HUES48 (cell line): ENCODE results near the gene LAMTOR2.

Source experiments
- H3K27ac ChIP-seq: one replicate; pipeline ENCODE4 v1.7.0; 2013; ENCODE audit warnings: low read depth, low read length, inconsistent platforms
- H3K27me3 ChIP-seq: 2 replicates; pipeline ENCODE4 v1.6.1; 2013; ENCODE audit warnings: mild to moderate bottlenecking, low read length; ENCODE audit not compliant: control insufficient read depth, insufficient read depth
- H3K36me3 ChIP-seq: 2 replicates; pipeline ENCODE4 v1.6.1; 2013; ENCODE audit warnings: low read length; ENCODE audit not compliant: control insufficient read depth, insufficient read depth
- H3K4me1 ChIP-seq: 2 replicates; pipeline ENCODE4 v1.6.1; 2013; ENCODE audit warnings: mild to moderate bottlenecking, low read length; ENCODE audit not compliant: control insufficient read depth, insufficient read depth
- H3K4me3 ChIP-seq: 2 replicates; pipeline ENCODE4 v1.5.1; 2013; ENCODE audit warnings: mild to moderate bottlenecking, low read depth, low read length
- H3K9ac ChIP-seq: 2 replicates; pipeline ENCODE4 v1.6.1; 2013; ENCODE audit warnings: mild to moderate bottlenecking, low read depth, low read length, moderate library complexity
- H3K9me3 ChIP-seq: 2 replicates; pipeline ENCODE4 v1.6.1; 2013; ENCODE audit warnings: low read length; ENCODE audit not compliant: control insufficient read depth, insufficient read depth

Gene LAMTOR2

DNA sequence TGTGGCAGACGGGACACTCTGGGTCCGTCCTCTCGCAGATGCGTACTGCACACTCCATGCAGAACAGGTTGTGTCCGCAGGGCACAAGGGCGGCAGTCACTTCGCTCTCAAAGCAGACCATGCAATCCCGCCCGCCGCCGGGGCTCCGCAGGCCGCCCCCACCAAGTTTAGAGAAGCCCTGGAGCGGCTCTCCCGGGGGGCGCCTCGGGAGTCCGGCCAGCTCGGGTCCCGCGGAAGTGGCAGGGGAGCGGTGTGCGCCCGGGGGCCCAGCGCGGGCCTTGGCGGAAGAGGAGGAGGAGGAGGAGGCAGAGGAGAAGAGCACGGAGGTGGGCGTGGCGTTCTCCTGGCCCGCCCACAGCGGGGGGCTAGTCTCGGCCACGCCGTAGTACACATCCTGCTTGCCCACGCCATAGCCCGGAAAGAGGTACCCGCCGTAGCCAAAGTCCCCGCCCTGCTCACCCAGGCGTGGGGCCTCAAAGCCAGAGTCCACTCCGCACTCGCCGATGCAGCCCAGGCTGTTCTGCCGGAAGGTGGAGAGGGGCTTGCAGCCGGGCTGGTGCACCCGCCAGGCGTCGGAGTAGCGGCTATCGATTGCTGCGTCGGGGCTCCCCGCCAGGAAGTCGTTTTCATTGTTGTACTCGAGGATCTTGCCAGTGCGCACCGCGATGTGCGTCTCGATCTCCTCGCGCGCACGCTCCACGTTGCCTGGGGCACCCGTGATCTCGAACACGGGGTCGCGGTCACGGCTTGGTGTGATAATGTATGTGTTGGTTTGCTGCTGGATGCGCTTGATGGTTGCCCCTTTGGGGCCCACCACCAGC lies 22.2 kb downstream of the LAMTOR2 start:
- H3K4me1 ChIP-seq, result peaks cover 75% of the 10 kb centered on the region
- H3K9ac ChIP-seq, result peak overlapping the region; percentile 26; the same call in 1 of the 2 replicates
- H3K27me3 ChIP-seq, result no peaks in the 10 kb centered on the region
- peaks cover 37% of the 10 kb centered on the region for H3K36me3 ChIP-seq
- H3K27ac ChIP-seq, result peak overlapping the region; percentile 84
- no peaks in the 10 kb centered on the region for H3K9me3 ChIP-seq
- peak overlapping the region; percentile 13; the same call in 1 of the 2 replicates for H3K4me3 ChIP-seq

DNA sequence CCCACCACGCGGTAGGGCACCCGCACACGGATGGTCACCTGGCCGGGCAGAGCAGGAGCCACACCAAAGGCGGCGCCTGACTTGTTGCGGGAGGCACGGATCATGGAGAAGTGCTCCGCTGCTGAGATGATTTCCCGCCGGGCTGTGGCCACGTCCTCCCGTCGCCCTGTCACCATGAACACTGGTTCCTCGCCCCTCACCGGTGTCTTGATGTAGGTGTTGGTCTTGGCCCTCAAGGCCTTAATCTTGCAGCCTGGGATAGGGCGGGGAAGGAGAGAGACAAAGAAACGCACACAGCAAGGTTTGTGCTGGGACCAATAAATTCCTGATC lies 22.8 kb downstream of the LAMTOR2 start:
- Histone ChIP-seq H3K4me3 (peak overlapping the region; percentile 13; the same call in 1 of the 2 replicates), H3K27me3 (no peaks in the 10 kb centered on the region), H3K36me3 (peaks cover 37% of the 10 kb centered on the region), H3K9ac (peak overlapping the region; percentile 26; the same call in 1 of the 2 replicates), H3K4me1 (peaks cover 71% of the 10 kb centered on the region), H3K9me3 (no peaks in the 10 kb centered on the region), H3K27ac (peak overlapping the region; percentile 84)

DNA sequence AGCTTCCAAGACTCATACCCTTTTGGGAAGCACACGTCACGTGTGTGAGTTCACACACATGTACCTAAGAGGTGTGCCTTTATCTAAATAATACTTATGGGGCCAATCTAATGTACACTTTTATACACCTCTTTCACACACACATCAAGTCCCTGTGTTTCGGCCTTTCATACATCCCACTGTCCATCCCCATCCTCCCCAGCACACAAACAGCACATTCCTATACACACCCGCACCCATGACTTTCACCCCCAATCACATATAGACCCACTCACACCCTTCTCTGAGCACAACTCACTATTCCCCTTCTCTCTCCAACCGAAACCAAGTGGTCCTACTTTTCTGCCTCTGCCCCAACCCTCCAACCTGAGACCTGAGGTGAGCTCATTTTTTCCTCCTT lies 24.1 kb downstream of the LAMTOR2 start:
- Histone ChIP-seq H3K27me3 (no peaks in the 10 kb centered on the region), H3K9me3 (no peaks in the 10 kb centered on the region), H3K27ac (no peak overlapping the region), H3K36me3 (peaks cover 37% of the 10 kb centered on the region), H3K4me1 (peaks cover 58% of the 10 kb centered on the region), H3K9ac (no peak overlapping the region), H3K4me3 (no peak overlapping the region)

DNA sequence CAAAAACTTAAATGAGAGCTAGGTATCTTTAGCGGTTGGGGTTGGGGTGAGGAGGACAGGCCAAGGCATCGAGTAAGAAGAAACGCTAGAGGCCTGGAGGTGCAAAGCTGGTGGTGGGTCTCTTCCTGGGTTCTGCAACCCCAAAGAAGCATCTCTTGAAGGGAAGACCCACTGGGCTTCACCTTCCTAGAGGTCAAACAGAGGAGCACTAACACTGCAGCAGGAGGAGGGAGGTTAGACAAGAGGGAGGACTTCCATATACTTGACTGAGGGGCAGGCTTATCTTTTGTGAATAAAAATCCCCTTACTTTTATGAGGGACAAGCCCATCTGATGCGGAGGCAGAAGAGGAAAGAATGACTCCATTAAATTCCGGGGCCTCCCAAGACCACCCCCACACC lies 25.2 kb downstream of the LAMTOR2 start:
- peak overlapping the region; percentile 88 for H3K4me3 ChIP-seq

DNA sequence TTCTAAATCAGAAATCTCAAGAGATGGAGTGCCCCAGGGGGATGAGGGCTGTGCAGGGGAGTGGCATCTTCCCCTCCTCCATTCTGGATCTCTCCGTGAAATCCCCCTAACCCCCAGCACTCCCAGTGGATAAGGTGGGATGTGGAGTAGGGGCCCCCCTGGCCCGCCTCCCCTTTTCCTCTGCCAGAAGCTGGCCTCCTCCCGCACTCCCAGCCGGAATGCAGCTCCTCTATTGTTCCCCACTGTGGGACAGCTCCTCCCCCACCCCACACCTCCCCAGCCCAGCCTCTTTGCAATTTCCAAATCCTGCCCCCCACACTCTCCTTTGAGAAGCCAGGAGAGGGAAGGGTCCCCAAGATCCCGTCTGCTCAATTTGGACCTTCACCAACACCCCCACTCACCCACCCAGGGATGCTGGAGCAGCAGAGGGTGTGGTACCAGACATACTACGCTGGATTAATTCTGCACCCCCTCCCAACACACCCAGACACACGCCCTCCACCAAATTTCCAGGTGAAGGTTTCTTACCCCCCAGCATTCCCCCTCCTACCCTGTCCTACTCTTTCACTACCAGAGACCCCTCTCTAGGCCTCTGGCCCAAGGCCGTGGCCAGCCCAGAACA lies 25.8 kb downstream of the LAMTOR2 start:
- Histone ChIP-seq H3K4me1 (peaks cover 52% of the 10 kb centered on the region), H3K27ac (peak overlapping the region; percentile 98), H3K9me3 (no peaks in the 10 kb centered on the region), H3K27me3 (no peaks in the 10 kb centered on the region), H3K4me3 (peak overlapping the region; percentile 88), H3K36me3 (peaks cover 30% of the 10 kb centered on the region), H3K9ac (peak overlapping the region; percentile 51; the same call in 1 of the 2 replicates)

More for the DNA sequence above, 25.2 kb downstream of the LAMTOR2 start:
- Histone ChIP-seq H3K27ac (peak overlapping the region; percentile 98), H3K9me3 (no peaks in the 10 kb centered on the region), H3K27me3 (no peaks in the 10 kb centered on the region), H3K9ac (no peak overlapping the region), H3K36me3 (peaks cover 34% of the 10 kb centered on the region), H3K4me1 (peaks cover 54% of the 10 kb centered on the region)

DNA sequence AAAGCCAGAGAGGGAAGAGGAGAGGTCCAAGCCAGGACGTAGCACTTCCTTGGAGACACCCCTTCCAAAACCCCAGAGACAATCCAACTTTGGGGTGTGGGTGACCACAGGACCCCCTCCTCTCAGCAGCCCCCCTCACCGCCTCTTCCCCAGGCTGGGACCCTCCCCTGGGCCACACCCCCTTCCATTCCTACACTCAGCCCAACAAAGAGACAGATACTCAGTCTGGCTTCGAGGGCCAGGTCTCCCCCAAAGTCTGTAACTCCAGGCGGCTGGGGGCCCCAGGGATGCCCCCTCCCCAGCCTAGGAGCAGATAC lies 26.2 kb downstream of the LAMTOR2 start:
- peaks cover 48% of the 10 kb centered on the region for H3K4me1 ChIP-seq
- peak overlapping the region; percentile 88 for H3K4me3 ChIP-seq
- no peaks in the 10 kb centered on the region for H3K9me3 ChIP-seq
- no peaks in the 10 kb centered on the region for H3K27me3 ChIP-seq
- peak overlapping the region; percentile 81 for H3K9ac ChIP-seq
- H3K36me3 ChIP-seq, result peaks cover 27% of the 10 kb centered on the region
- H3K27ac ChIP-seq, result peak overlapping the region; percentile 98

DNA sequence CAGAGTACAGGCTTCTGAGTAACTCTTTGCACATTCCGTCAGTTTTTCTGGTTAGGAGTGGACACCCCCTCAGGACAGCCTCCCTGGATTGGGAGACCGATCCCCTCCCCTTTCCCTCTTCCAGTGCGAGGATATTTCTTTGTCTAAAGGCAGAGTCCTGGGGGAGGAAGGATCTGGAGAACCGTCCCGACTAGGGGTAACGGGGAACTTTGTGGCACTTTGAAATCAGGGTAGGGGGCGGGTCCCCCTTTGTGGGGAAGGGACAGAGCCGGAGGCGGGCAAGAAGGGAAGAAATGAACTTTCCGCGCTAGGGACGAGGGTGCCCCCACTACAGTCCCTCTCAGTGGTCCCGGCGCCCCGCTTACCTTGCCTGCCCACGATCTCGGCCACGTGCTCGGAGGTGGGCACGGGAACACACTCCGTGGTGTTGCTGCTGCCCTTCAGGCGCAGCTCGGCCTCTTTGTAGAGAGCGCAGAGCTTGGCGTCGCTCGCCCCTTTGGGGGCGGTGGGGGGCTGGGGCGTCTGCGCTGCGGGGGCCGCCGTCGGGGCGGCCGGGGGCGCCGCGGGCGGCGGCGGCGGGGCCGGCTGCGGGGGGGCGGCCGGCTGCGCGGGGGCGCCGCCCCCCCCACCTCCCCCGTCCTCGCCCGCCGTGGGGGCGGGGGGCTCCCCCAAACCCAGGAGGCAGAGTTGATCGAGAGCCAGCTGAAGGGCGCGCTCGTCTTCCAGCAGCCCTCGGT lies 26.8 kb downstream of the LAMTOR2 start:
- peak overlapping the region; percentile 88 for H3K4me3 ChIP-seq
- H3K27ac ChIP-seq, result peak overlapping the region; percentile 98
- H3K27me3 ChIP-seq, result no peaks in the 10 kb centered on the region
- H3K9me3 ChIP-seq, result no peaks in the 10 kb centered on the region
- peaks cover 22% of the 10 kb centered on the region for H3K36me3 ChIP-seq
- H3K9ac ChIP-seq, result peak overlapping the region; percentile 81
- peaks cover 46% of the 10 kb centered on the region for H3K4me1 ChIP-seq

DNA sequence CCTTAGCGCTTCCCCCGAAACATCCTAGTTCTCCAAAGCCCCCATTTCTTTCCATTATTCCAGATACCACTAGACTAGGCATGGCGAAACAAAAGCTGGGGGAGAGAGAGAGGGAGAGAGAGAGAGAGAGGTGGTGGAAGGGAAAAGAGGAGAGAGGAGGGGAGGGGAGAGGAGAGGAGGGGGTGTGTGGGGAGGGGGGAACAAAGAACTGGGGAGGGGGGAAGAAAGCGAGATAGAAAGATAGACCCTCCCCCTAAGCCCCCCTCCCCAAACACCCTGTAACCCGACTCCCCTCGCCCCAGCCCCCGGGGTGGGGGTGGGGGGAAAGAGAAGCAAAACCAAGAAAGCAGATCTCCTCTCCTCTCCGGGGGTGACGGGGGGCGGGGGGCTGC lies 27.3 kb downstream of the LAMTOR2 start:
- H3K36me3 ChIP-seq, result peaks cover 17% of the 10 kb centered on the region
- H3K27ac ChIP-seq, result peak overlapping the region; percentile 98
- no peaks in the 10 kb centered on the region for H3K9me3 ChIP-seq
- H3K27me3 ChIP-seq, result no peaks in the 10 kb centered on the region
- H3K9ac ChIP-seq, result peak overlapping the region; percentile 75
- H3K4me3 ChIP-seq, result peak overlapping the region; percentile 88
- H3K4me1 ChIP-seq, result peaks cover 43% of the 10 kb centered on the region

DNA sequence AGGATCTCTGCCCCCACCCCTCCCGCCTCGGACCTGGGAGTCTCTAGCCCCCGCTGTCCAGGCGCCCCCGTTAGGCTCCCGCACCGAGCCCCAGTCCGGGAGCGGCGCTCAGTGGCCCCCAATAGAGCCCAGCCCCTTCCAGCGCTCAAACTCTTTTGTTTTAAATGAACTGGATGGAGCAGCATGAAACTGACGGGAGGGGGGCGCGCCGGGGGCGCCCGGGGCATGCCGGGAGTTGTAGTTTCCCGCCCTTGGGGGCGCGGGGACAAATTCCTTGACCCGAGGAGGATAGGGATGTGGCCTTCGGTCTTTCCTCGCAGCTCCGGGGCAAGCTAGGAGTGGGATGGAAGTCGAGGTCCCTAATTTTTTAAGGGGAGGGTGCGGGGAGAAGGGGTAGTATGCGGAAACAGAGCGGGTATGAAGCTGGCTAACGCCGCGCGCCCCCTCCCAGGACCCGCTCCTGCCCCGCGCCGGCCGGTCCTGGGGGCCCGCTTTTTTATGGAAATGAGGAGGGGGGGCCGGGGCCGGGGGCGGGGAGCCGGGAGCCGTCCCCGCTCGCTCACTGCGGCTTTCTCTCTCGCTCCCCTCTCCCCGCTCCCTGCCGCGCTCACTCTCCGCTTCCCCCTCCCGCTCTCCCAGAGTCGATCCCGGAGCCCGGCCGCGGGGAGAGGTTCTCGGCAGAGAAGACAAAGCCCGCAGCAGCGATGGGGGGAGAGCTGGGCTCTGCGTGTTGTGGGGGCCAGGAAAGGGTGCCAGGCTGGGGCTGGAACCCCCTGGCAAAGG lies 27.9 kb downstream of the LAMTOR2 start, which contains the start of gene MEX3A:
TSS of gene MEX3A (minus strand) at position 157 of the 783 bp plus-strand sequence. CDS start 467 bp downstream, outside the sequence.
- H3K4me1 ChIP-seq, result peaks cover 37% of the 10 kb centered on the region
- H3K27ac ChIP-seq, result peak within 1 kb of the TSS; percentile 98

More for the DNA sequence above, 27.9 kb downstream of the LAMTOR2 start, which contains the start of gene MEX3A:
- Histone ChIP-seq H3K9me3 (no peaks in the 10 kb centered on the region), H3K27me3 (no peaks in the 10 kb centered on the region), H3K36me3 (peaks cover 11% of the 10 kb centered on the region), H3K9ac (peak within 1 kb of the TSS; percentile 81), H3K4me3 (peak within 1 kb of the TSS; percentile 88)
